Right hindlimb (tissue), 1 donor: ENCODE measurements around the gene CIAPIN1.

Experiments
- DNase-seq: peaks from one replicate; pipeline ENCODE4 v3.0.0-alpha.2; 2018

The CIAPIN1 gene

DNA sequence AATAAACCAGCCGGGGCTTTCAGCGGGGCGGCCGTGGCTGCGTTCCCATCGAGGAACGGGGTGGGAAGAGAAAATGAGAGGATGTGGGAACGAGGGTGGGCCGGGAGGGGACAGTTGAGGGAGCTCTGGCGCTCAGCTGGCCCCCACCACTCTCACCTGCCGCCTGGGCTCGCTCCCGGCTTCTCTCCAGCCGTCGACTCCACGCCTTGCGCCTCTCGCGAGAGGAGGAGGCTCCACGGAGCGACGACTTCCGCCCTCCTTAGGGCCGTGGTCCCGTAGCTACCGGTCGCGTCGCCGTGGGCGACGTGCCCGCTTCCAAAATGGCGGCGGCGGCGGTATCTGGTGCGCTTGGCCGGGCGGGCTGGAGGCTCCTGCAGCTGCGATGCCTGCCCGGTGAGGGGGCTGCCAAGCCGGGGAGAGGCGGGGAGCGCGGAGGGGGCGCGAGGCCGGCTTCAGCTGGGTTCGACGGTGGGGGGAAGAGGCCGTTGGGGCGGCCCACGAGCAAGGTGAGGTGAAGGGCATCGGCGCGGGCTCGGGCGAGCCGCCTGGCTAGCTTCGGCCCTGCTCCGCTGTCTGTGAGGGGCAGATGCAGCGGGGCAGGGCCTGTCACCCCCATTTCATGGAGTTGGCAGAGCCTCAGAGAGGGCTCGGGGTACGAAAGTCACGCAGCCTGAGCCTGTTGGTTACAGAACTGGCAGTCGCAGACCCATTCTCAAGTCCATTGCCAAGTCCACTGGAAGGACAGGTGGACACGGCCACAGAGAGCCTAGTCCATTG, at the start of gene CIAPIN1, which contains the start of gene COQ9:
TSS of gene CIAPIN1 (minus strand) at position 200 of the 777 bp plus-strand sequence. CDS start 6,457 bp downstream, outside the sequence.
TSS of gene COQ9 (plus strand) at position 294 of the 777 bp plus-strand sequence. CDS start at position 321, 27 bp downstream.
- peak; percentile 96 for DNase-seq

- DNase-seq: no peak
These were observed 46.6 kb upstream of the CIAPIN1 start for GRCh38 chr16:57493767-57494166.

GRCh38 chr16:57489229-57489628, 42.0 kb upstream of the CIAPIN1 start:
- DNase-seq: no peak

- DNase-seq: no peak
These were observed 40.0 kb upstream of the CIAPIN1 start for GRCh38 chr16:57486858-57487834.

- DNase-seq: peak; percentile 87
These were observed 39.0 kb upstream of the CIAPIN1 start, which contains the start of gene DOK4 for GRCh38 chr16:57485916-57486857. Gene DOK4 (minus strand): TSS chr16:57486493. CDS start chr16:57479507, 6,986 bp downstream.

DNA sequence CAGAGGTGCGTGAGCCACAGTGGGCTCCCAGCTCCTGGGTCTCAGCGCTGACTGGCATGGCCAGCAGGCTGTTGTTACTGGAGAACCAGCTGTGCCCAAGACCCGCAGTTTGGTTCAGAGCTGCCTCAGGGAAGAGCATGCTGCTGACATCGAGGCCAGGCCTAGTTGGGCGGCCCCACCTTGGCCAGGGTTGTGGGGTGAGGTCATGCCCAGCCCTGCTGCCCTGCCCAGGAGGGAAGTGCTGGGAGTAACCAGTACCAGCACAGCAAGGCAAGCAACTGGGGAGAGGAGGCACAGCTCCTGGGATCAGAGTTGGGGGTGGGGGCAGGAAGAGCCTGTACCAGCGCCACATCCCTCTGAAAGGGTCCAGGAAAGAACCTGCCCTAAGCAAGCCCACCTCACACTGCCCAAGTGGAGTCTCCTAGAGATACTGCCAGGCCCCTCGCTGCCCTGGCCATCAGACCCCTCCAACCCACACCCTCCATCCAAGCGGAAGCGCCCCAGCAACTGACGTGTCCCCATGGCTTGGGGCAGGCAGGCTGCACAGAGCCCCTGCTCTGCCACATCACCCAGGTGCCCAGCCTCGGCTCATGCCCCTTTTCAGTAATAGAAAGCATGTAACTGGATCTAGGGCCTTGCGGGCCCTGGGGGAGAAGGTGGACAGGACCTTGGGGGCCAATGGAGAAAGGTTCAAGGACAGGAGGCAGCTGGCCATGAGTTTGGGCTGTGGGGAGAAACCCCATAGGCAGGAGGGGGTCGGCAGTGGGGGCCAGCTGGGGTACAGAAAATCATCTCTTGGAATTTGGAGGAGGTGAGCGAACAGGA, 38.1 kb upstream of the CIAPIN1 start:
- no peak for DNase-seq

DNA sequence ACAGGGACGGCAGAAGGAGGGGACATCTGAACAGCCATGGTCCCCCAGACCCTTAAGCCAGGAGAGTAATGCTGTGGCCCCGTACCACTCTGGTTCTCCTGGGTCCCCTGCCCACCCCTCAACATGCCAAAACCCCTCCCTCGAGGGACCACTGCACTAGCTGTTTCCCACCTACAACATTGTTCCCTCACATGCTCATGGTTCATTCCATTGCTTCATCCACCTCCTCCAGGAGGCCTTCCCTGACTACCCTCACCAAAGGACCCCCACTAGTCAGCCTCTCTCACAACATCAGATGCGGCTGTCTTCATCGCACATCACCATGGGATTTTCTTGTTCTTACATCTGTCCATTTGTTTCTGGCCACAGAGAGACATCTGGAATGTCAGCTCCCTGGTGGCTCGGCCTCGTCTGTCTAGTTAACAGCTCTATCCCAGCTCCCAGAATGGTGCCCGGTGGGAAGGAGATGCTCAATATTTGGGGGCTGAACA, 37.4 kb upstream of the CIAPIN1 start:
- no peak for DNase-seq

- no peak for DNase-seq
These were observed 36.7 kb upstream of the CIAPIN1 start for GRCh38 chr16:57483725-57484514.

DNA sequence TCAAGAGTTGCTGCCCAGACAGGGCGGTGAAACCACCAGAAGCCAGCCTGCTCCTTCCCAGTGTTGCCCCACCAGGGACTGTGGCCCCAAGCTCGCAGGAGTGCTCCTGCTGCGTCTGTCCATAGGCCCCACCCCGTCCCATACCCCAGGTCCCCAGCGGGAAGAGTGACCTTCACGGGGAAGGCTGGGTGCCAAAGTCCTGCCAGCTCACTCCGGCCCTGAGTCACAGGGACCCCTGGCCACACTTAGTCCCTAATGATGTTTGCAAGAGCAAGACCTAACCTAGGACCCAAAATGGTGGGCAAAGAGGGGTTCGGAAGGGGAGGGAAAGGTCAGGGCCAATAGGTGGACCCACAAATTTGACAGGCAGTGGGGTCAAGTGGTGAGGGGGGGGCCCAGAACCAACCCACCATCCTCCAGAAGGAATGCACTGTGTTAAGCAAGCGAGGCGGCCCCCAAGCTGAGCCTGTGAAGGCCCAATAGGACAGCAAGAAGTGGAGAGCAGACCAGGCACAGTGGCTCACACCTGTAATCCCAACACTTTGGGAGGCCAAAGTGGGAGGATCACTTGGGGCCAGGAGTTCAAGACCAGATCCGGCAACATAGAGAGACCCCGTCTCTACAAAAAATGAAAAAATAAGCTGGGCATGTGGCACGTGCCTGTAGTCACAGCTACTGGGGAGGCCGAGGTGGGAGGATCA, 35.8 kb upstream of the CIAPIN1 start:
- no peak for DNase-seq

DNA sequence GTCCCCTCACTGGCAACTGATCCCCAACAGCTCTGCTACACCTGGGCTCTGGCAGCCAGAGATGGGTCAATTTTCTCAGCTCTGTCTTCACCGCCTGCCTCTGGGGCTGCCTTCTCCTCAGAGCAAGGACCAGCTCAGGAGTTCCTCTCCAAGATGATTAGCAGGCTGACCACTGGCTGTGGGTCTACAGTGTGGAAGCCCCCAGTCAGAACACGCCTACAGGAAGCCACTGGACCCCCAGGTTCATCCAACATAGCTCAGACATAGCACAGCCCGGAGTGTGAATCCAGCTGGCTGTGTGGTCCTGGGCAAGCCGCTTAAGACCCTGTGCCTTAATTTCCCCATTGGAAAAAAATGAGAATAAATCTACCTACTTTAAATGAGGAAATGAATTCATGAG, 34.2 kb upstream of the CIAPIN1 start:
- DNase-seq: no peak

- DNase-seq: no peak
These were observed 33.6 kb upstream of the CIAPIN1 start for GRCh38 chr16:57480754-57481230.

- DNase-seq: peak; percentile 23
These were observed 33.0 kb upstream of the CIAPIN1 start for GRCh38 chr16:57479976-57480753.

DNA sequence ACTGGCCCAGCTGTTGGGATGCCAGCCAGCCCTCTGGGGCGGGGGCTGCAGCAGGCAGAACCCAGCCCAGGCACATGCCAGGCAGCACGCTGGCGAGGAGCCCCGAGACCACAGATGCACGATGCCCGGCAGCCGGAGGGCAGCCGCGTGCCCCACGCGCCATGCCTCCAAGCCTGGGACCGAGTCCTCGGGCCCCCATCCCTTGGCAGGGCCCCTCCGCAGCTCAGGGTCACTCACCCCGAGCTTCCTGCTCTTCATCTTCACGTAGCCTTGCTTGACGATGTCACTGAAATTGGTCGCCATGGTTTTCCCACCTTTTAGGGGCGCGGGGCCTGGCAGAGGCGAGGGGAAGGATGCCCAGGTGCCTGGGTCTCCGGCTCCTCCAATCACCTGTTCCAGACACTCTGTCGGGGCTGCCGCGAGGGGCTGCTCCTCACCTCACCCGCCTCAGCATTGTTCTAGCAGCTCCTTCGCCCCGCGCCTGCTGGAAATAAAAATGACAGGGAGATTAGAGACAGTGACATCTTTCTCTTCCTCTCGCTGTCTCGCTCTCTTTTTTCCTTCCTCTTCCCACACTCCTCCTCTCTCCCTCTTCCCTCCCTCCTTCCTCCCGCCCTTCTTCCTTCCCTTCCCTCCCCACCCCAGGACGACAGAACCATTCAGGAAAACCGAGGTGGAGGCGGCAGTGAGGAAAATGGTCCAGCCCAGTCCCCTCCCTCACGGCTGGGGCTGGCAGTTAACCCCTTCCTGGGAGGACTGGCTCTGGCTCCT, 32.2 kb upstream of the CIAPIN1 start:
- DNase-seq: peak; percentile 83

DNA sequence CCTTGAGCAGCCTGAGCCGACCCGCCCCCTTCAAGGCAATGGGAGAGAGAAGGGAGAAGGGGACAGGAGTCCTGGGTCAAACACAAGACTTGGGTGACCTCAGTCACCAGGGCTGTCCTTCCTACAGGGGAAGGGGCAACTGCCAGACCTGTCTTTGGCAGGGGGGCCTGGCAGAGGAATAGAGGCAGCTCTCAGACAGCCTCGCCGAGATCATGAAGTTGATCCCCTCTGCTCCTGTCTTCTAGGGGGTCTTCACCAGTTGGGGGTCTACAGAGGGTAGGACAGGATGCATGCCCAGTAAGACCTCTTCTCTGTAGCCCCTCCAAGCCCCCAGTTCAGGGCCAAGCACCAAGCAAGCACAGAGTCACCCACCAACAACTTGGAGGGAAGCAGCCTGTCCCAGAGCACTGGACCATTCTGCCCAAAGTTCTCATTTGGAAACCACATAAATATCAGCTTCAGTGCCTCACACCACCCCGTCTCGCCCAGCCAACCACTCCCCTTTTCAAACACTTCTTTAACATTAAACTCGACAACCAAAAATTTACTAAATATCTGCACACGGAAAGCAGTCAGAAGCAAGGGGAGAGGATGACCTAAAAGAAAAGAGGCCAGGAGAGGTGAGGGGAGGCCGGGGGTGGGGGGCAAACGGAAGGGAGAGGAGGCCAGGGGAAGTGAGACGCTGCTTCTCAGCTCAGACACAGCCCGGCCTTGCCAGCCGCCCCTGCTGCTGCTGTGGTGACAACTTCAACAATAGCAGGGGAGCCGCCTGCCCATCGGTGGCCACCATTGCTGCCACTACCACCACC, 31.4 kb upstream of the CIAPIN1 start:
- no peak for DNase-seq

GRCh38 chr16:57477531-57478202, 30.5 kb upstream of the CIAPIN1 start:
- DNase-seq: peak; percentile 14
